ENCODE results near the gene HMX1. TPM values are rescaled to one million over a fixed set of nuclear protein-coding genes. Genes with fewer than 3 reads are reported as not detected.
A peak's percentile ranks its signal among the peaks of the same experiment; 100 is the strongest.

HMX1 gene
- total RNA-seq, 1 donor from 2014 or later, result not detected

GRCh38 chr4:8914461-8915171 lies 43.0 kb upstream of the HMX1 start:
- intact Hi-C loops (cut with DNase I), result loop anchor here (10.0 kb wide), 1 partner anchor 310 kb away; no protein-coding TSS in a partner anchor
- Histone ChIP-seq H3K4me1 (no peaks in the 10 kb centered on the region), H3K36me3 (no peaks in the 10 kb centered on the region), H3K9me3 (no peaks in the 10 kb centered on the region), H3K27ac (no peak overlapping the region), H3K4me3 (no peak overlapping the region), H3K27me3 (no peaks in the 10 kb centered on the region)
- no peak for TF ChIP-seq CTCF (IDR thresholded peaks at IDR 0.05)
- DNase-seq (ENCODE audit: low spot score in 2 of 2), result peak in 1 of 2 donors; percentile 50

- no peak overlapping the region for H3K27ac ChIP-seq
- H3K36me3 ChIP-seq, result no peaks in the 10 kb centered on the region
- no peaks in the 10 kb centered on the region for H3K4me1 ChIP-seq
- H3K9me3 ChIP-seq, result no peaks in the 10 kb centered on the region
- no peaks in the 10 kb centered on the region for H3K27me3 ChIP-seq
- no peak overlapping the region for H3K4me3 ChIP-seq
- peak in 1 of 2 donors; percentile 41 for DNase-seq (ENCODE audit: low spot score in 2 of 2)
- TF ChIP-seq CTCF (IDR thresholded peaks at IDR 0.05), result no peak
- intact Hi-C loops (cut with DNase I), result loop anchor here (10.0 kb wide), 1 partner anchor 309 kb away; no protein-coding TSS in a partner anchor
Measured at GRCh38 chr4:8913858-8914460, 42.3 kb upstream of the HMX1 start.

GRCh38 chr4:8913121-8913857 lies 41.6 kb upstream of the HMX1 start:
- Histone ChIP-seq H3K36me3 (no peaks in the 10 kb centered on the region), H3K4me3 (no peak overlapping the region), H3K27ac (no peak overlapping the region), H3K4me1 (no peaks in the 10 kb centered on the region), H3K27me3 (no peaks in the 10 kb centered on the region), H3K9me3 (no peaks in the 10 kb centered on the region)
- intact Hi-C loops (cut with DNase I), result loop anchor here (10.0 kb wide), 1 partner anchor 308 kb away; no protein-coding TSS in a partner anchor
- no peak for TF ChIP-seq CTCF (IDR thresholded peaks at IDR 0.05)
- peak in 1 of 2 donors; percentile 51 for DNase-seq (ENCODE audit: low spot score in 2 of 2)

- intact Hi-C loops (cut with DNase I), result loop anchor here (10.0 kb wide), 1 partner anchor 308 kb away; no protein-coding TSS in a partner anchor
- Histone ChIP-seq H3K27me3 (no peaks in the 10 kb centered on the region), H3K36me3 (no peaks in the 10 kb centered on the region), H3K27ac (no peak overlapping the region), H3K9me3 (no peaks in the 10 kb centered on the region), H3K4me1 (no peaks in the 10 kb centered on the region), H3K4me3 (no peak overlapping the region)
- TF ChIP-seq CTCF (IDR thresholded peaks at IDR 0.05), result no peak
- no peak for DNase-seq (ENCODE audit: low spot score in 2 of 2)
Measured at GRCh38 chr4:8912506-8912905, 40.9 kb upstream of the HMX1 start.

GRCh38 chr4:8912089-8912455 lies 40.4 kb upstream of the HMX1 start:
- Histone ChIP-seq H3K27me3 (no peaks in the 10 kb centered on the region), H3K4me1 (no peaks in the 10 kb centered on the region), H3K4me3 (no peak overlapping the region), H3K27ac (no peak overlapping the region), H3K9me3 (no peaks in the 10 kb centered on the region), H3K36me3 (no peaks in the 10 kb centered on the region)
- DNase-seq (ENCODE audit: low spot score in 2 of 2), result no peak
- intact Hi-C loops (cut with DNase I), result loop anchor here (10.0 kb wide), 1 partner anchor 307 kb away; no protein-coding TSS in a partner anchor
- TF ChIP-seq CTCF (IDR thresholded peaks at IDR 0.05), result no peak

Data from ascending aorta (tissue), 2 donors.